Measurements from ENCODE around the gene SLC26A9. TPM values are rescaled to one million over a fixed set of nuclear protein-coding genes. Genes with fewer than 3 reads are reported as not detected.

The SLC26A9 gene
- total RNA-seq, 2 donors from 2014 or later = not detected

DNA sequence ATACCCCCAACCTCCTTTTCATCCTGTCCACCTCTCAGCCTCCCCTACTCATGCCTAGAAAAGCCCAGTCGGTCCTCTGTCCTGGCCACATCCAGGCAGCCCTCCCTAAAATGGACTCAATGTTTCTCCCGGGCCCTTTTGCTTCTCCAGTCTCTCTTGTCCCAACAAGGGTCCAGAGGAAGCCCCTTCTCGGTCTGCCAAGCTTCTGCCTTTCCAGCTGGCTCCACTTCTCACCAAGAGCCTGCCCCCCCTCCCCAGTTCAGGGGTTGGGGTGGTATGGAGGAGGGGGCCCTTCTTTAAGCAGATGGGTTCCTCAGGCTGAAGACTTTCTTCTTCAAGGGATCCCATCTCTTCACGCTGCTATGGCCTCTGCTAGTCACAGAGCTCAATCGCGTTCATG is 36.0 kb upstream of the SLC26A9 start:
- no peaks in the 10 kb centered on the region for H3K4me1 Mint-ChIP-seq (ENCODE audit: low read depth)

DNA sequence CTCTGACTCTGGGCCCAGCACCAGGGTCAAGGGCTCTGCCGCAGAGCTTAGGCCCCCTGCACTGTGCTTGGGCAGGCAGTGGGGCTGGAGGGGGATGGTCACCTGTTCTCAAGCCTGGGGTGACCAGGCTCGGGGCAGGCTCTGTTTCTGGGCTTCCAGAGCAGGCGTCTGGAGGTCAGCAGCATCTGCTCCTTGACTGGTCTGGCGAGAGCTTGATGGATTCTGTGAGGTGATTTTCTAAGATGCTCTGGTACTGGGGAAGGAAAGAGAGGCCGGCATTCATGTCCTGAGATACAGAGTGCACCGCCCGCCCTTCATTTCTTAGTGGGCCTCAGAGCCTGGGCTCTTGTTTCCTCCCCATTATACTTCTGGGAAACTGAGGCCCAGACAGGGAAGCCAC is 35.4 kb upstream of the SLC26A9 start:
- Mint-ChIP-seq H3K9me3 (peaks cover 12 to 20% of the 10 kb centered on the region in 2 donors), H3K4me3 (no peak overlapping the region), H3K27me3 (ENCODE audit: low read depth) (no peaks in the 10 kb centered on the region), H3K36me3 (ENCODE audit: insufficient read depth in 2 of 2) (no peaks in the 10 kb centered on the region), H3K4me1 (ENCODE audit: low read depth) (no peaks in the 10 kb centered on the region), H3K27ac (no peak overlapping the region)
- DNase-seq (no peak), ATAC-seq (replicated peaks in 1 of 2) (no peak)

More for the DNA sequence above, 36.0 kb upstream of the SLC26A9 start:
- DNase-seq (no peak), ATAC-seq (replicated peaks in 1 of 2) (no peak)
- Mint-ChIP-seq H3K27ac (no peak overlapping the region), H3K36me3 (ENCODE audit: insufficient read depth in 2 of 2) (no peaks in the 10 kb centered on the region), H3K9me3 (peaks cover 8 to 15% of the 10 kb centered on the region in 2 donors), H3K4me3 (no peak overlapping the region), H3K27me3 (ENCODE audit: low read depth) (no peaks in the 10 kb centered on the region)

DNA sequence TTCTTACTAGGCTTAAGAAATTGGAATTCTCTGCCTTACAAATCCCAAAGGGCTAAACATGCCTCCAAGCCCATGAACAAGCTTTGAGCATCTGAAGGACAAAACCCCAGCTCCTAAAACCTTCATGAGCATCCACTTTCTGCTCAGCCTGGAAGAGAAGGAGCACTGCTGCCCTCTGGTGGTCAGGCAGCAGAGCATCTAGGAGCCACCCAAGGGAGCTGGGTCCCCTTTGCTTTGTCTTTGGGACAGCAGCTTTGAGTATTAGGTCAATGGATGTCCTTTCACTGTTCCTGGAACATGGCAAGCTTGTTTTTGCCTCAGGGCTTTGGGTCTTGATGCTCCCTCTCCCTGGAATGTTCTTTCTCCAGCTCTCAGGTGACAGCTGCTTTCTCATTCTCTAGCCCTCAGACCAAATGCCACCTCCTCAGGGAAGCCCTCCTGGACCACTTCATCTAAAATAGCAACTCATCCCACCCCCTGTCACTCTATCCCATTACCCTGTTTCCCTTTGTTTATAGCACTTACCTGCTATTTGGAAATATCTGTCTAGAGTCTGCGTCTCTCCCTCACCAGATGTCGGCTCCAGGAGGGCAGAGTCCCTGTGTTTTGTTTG is 34.3 kb upstream of the SLC26A9 start:
- Mint-ChIP-seq H3K9me3 (peaks cover 16 to 25% of the 10 kb centered on the region in 2 donors), H3K27ac (no peak overlapping the region), H3K4me1 (ENCODE audit: low read depth) (no peaks in the 10 kb centered on the region), H3K4me3 (no peak overlapping the region), H3K36me3 (ENCODE audit: insufficient read depth in 2 of 2) (no peaks in the 10 kb centered on the region), H3K27me3 (ENCODE audit: low read depth) (no peaks in the 10 kb centered on the region)
- ATAC-seq (replicated peaks in 1 of 2) (peak; percentile 81 to 83), DNase-seq (peak; percentile 77 to 81)

DNA sequence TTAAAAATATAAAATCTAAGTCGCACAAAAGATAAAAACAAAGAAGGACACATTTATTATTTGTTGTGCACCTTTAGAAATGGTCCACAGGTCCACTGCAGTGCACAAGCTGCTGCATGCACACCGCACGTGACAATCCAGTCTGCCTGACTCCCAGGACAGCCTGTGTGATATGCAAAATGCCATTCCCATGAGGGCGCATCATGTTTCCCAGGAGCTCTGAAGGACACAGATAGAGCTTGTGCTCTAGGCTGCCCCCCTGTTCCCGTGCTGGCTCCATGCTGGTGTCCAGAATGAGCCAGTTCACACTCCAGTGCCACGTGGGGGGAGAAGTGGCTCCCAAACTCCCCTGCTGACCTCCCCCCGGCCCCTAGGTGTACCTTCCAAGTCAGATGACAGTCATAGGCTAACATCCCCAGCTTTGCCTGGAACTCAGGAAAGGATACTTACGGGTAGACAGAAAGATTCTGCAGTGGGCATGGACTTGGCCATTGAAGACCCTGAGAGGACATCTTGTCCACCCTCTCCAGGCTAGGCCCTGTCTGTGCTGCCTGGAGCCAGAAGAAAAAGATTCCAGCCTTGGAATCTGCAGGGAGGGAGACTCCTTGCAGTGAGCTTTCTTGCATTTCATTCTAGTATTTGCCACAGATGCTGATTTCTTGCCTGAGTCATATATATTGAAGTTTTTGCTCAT is 33.6 kb upstream of the SLC26A9 start:
- peaks cover 13 to 21% of the 10 kb centered on the region in 2 donors for H3K9me3 Mint-ChIP-seq

DNA sequence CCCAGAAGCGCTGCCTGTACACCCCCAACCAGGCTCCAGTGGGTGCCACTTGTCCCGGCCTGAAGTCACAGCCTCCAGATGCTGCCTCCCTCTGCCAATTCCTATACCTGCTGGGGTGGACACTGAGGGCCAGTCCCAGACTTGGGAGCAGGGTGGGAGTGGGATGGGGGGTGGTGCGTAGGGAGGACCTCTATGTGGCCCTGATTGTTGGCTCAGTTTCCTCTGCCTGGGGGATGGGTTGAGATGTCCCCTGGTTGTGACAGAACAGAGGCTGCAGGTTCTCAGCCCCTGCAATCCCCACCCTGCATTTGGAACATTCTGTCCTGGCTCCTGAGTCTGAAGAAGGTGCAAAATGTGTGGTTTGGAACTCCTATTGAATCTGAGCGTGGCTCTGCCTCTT is 32.8 kb upstream of the SLC26A9 start:
- H3K27ac Mint-ChIP-seq = no peak overlapping the region
- H3K9me3 Mint-ChIP-seq = peaks cover 13 to 18% of the 10 kb centered on the region in 2 donors
- H3K27me3 Mint-ChIP-seq (ENCODE audit: low read depth) = no peaks in the 10 kb centered on the region
- ATAC-seq (replicated peaks in 1 of 2) (no peak), DNase-seq (no peak)
- no peak overlapping the region for H3K4me3 Mint-ChIP-seq
- H3K36me3 Mint-ChIP-seq (ENCODE audit: insufficient read depth in 2 of 2) = no peaks in the 10 kb centered on the region
- no peaks in the 10 kb centered on the region for H3K4me1 Mint-ChIP-seq (ENCODE audit: low read depth)

More for the DNA sequence above, 33.6 kb upstream of the SLC26A9 start:
- no peaks in the 10 kb centered on the region for H3K27me3 Mint-ChIP-seq (ENCODE audit: low read depth)
- ATAC-seq (replicated peaks in 1 of 2) (no peak), DNase-seq (no peak)
- no peaks in the 10 kb centered on the region for H3K4me1 Mint-ChIP-seq (ENCODE audit: low read depth)
- no peaks in the 10 kb centered on the region for H3K36me3 Mint-ChIP-seq (ENCODE audit: insufficient read depth in 2 of 2)
- no peak overlapping the region for H3K4me3 Mint-ChIP-seq
- no peak overlapping the region for H3K27ac Mint-ChIP-seq

DNA sequence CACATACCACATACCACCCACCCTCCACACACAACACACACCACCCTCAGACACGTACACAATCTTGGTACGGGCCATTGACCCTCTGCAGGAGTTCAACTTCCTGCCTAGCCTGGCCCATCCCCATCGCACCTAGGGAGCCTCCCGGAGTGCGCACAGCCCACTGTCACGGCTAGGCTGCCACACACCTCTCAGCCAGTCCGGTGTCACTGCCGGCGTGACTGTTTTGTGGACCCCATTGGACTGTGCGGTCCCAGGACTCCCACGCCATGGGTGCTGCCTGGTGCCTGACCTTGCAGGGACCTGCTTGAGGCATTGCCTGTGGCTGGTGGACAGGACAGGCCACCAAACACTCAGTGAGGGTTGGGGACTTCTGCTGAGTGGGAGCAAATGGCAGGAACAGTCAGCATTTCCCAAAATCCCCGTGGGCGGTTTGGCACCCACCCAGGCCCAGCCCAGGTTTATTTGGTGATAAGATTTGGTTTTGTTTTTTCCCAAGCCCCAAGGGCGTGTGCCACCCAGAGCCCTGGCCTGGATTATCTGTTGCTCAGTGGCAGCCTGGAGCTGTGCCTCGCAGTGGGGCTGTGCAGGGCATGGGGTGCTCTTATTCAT is 32.2 kb upstream of the SLC26A9 start:
- no peak overlapping the region for H3K4me3 Mint-ChIP-seq
- ATAC-seq (replicated peaks in 1 of 2) (no peak), DNase-seq (no peak)
- H3K27ac Mint-ChIP-seq = no peak overlapping the region
- H3K9me3 Mint-ChIP-seq = peaks cover 13 to 18% of the 10 kb centered on the region in 2 donors
- no peaks in the 10 kb centered on the region for H3K4me1 Mint-ChIP-seq (ENCODE audit: low read depth)
- no peaks in the 10 kb centered on the region for H3K27me3 Mint-ChIP-seq (ENCODE audit: low read depth)
- H3K36me3 Mint-ChIP-seq (ENCODE audit: insufficient read depth in 2 of 2) = no peaks in the 10 kb centered on the region

DNA sequence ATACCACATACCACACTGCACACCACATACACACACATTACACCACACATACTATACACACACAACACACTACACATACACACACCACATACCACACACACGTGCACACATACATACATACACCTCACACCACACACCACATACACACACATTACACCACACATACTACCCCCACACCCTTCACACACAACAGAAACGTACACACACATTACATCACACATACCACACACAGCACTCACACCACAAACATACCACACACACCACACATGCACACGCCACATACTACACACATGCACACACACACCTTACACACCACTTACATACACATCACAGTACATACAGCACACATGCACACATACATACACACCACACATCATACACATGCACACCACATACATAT is 31.5 kb upstream of the SLC26A9 start:
- Mint-ChIP-seq H3K9me3 (peaks cover 13 to 18% of the 10 kb centered on the region in 2 donors), H3K36me3 (ENCODE audit: insufficient read depth in 2 of 2) (no peaks in the 10 kb centered on the region), H3K27ac (no peak overlapping the region), H3K27me3 (ENCODE audit: low read depth) (no peaks in the 10 kb centered on the region), H3K4me3 (no peak overlapping the region), H3K4me1 (ENCODE audit: low read depth) (no peaks in the 10 kb centered on the region)
- no peak for DNase-seq
- ATAC-seq (replicated peaks in 1 of 2) = no peak

DNA sequence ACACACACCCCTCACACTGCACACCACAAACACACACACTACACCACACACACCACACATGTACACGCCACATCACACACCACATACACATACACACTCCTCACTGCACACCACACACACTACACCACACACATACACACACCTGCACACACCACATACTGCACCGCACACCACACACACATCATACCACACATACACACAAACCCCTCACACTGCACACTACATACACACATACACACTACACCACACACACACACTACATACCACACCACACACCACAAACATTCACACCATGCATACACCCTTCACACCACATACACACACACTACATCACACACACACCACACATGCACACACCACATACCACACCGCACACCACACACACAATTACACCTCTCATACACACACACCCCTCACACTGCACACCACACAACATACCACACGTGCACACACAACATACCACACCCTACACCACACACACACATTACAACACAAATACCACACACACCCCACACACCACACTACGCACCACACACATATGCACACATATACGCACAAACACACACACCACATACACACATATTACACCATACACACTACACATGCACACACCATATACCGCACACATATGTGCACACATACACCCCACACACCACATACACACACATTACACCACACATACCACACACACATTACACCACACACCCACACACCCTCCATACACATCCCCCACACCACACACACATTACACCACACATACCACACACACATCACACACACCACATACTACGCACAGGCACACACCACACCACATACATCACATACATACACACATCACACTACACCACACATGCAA is 30.3 kb upstream of the SLC26A9 start:
- Mint-ChIP-seq H3K27ac (no peak overlapping the region), H3K27me3 (ENCODE audit: low read depth) (no peaks in the 10 kb centered on the region), H3K36me3 (ENCODE audit: insufficient read depth in 2 of 2) (no peaks in the 10 kb centered on the region), H3K4me3 (no peak overlapping the region), H3K9me3 (peaks cover 13 to 18% of the 10 kb centered on the region in 2 donors), H3K4me1 (ENCODE audit: low read depth) (no peaks in the 10 kb centered on the region)
- ATAC-seq (replicated peaks in 1 of 2) (no peak), DNase-seq (no peak)

DNA sequence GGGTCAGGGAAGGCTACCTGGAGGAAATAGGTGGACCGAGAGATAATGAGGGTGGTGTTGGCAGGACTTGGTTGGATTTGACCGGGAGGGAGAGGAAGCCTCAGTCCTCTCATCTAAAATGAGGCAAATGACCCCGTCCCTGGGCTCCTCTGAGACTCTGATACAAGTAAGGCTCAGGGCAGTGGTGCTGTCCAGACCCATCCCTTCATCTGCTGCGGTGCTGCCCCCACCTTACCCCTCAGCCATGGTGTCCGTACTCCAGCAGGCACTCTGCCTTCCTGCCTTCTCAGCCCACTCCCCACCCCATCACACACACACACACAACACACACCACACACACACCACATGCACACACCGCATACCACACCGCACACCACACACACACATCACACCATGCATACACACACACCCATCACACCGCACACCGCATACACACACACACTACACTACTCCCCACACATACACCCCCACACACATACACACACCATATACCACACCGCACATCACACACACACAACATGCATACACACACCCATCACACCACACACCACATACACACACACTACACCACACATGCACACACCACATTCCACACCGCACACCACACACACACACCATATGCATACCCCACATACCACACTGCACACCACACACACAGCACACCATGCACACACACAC is 29.4 kb upstream of the SLC26A9 start:
- DNase-seq (no peak), ATAC-seq (replicated peaks in 1 of 2) (no peak)
- no peaks in the 10 kb centered on the region for H3K4me1 Mint-ChIP-seq (ENCODE audit: low read depth)
- H3K36me3 Mint-ChIP-seq (ENCODE audit: insufficient read depth in 2 of 2) = no peaks in the 10 kb centered on the region
- no peak overlapping the region for H3K4me3 Mint-ChIP-seq
- no peaks in the 10 kb centered on the region for H3K27me3 Mint-ChIP-seq (ENCODE audit: low read depth)
- H3K9me3 Mint-ChIP-seq = peaks cover 13 to 18% of the 10 kb centered on the region in 2 donors
- H3K27ac Mint-ChIP-seq = no peak overlapping the region

DNA sequence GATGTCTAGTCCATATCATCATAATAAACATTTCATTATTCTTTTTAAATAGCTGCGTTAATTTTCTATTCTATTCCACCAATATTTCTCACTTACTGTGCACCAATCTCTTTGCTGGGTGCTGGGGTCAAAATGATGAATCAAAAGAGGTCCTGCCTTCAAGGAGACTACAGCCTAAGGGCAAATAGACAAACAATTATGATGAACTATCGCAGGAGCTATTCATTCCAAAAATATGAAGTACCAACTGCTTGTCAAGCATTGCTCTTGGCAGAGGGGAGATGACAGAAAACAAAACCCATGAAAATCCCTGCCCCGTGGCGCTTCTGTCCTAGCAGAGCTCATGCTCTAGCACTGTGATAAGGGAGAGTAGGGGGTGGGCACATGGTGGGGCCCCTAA is 28.8 kb upstream of the SLC26A9 start:
- ATAC-seq (replicated peaks in 1 of 2) (peak in 1 of 2 donors; percentile 25), DNase-seq (no peak)
- no peaks in the 10 kb centered on the region for H3K4me1 Mint-ChIP-seq (ENCODE audit: low read depth)

DNA sequence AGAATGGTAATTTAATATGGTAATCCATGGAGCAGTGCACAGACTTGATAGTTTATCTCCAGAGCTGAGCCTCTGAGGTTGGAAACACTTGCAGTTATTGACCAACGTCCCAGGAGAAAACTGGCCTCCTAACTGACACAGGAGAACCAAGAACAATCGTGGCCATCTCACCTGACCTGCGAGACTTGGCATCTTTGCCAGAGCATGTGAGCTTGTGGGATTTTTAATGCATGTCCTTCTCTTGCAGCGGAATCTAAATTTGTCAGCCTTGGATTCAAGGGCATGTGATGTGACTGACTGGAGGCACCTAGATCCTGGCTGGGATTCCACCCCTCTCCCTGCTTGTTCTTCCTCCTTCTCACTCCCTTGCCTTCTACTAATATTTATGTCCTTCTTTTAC is 27.8 kb upstream of the SLC26A9 start:
- H3K4me3 Mint-ChIP-seq = no peak overlapping the region
- H3K27me3 Mint-ChIP-seq (ENCODE audit: low read depth) = no peaks in the 10 kb centered on the region
- H3K4me1 Mint-ChIP-seq (ENCODE audit: low read depth) = no peaks in the 10 kb centered on the region

More for the DNA sequence above, 28.8 kb upstream of the SLC26A9 start:
- Mint-ChIP-seq H3K9me3 (peaks cover 13 to 18% of the 10 kb centered on the region in 2 donors), H3K27me3 (ENCODE audit: low read depth) (no peaks in the 10 kb centered on the region), H3K4me3 (no peak overlapping the region), H3K27ac (no peak overlapping the region), H3K36me3 (ENCODE audit: insufficient read depth in 2 of 2) (no peaks in the 10 kb centered on the region)

DNA sequence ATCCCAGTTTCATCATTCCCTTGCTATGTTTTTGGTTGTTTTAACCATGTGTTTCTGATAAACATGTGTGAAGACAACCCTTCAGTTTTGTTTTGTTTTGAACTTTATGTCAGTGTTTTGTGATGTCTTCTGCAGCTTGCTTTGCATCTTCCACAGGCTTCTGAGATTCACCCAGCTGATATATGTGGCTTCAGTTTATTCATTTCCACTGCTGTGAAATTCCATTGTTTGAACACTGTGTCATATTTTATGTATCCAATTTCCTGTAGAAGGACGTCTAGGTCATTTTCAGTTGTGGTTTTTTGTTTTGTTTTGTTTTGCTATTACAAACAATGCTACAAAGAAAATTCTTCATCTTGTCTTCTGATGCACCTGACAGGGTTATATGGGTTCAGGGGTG is 27.2 kb upstream of the SLC26A9 start:
- Mint-ChIP-seq H3K4me1 (ENCODE audit: low read depth) (no peaks in the 10 kb centered on the region), H3K27me3 (ENCODE audit: low read depth) (no peaks in the 10 kb centered on the region), H3K4me3 (no peak overlapping the region), H3K36me3 (ENCODE audit: insufficient read depth in 2 of 2) (no peaks in the 10 kb centered on the region), H3K9me3 (peaks cover 13 to 18% of the 10 kb centered on the region in 2 donors), H3K27ac (no peak overlapping the region)
- no peak for DNase-seq
- ATAC-seq (replicated peaks in 1 of 2) = no peak

More for the DNA sequence above, 27.8 kb upstream of the SLC26A9 start:
- Mint-ChIP-seq H3K27ac (no peak overlapping the region), H3K36me3 (ENCODE audit: insufficient read depth in 2 of 2) (no peaks in the 10 kb centered on the region), H3K9me3 (peaks cover 13 to 18% of the 10 kb centered on the region in 2 donors)
- no peak for ATAC-seq (replicated peaks in 1 of 2)
- no peak for DNase-seq

Data from activated T-cell treated with anti-CD3 and anti-CD28 coated beads, Interleukin-2, amount 50 U/mL, for 72 hours (primary cell).